RWPE2 (cell line): ENCODE measurements around the gene SIRPG.

Experiments used
- ATAC-seq: fragments of 200-7000 bp; cut with Tn5 transposase; 3 replicates; pipeline ENCODE4 v1.9.1; 2021; ENCODE audit warnings: low read depth
- DNase-seq: peaks from one replicate; pipeline ENCODE4 v3.0.0-alpha.2; 2020; ENCODE audit warnings: low spot score
- H3K27ac ChIP-seq: fragments of 450-650 bp; 2 replicates; pipeline ENCODE4 v1.5.1; 2017; ENCODE audit warnings: mild to moderate bottlenecking; ENCODE audit not compliant: poor library complexity, severe bottlenecking
- H3K27me3 ChIP-seq: fragments of 250-450 bp; sonication (Bioruptor Pico); 2 replicates; pipeline ENCODE4 v1.5.1; 2021; ENCODE audit warnings: mild to moderate bottlenecking, moderate library complexity; ENCODE audit not compliant: insufficient read depth, poor library complexity, severe bottlenecking
- H3K36me3 ChIP-seq: fragments of 250-450 bp; sonication (Bioruptor Pico); 2 replicates; pipeline ENCODE4 v1.5.1; 2020; ENCODE audit warnings: low read depth, mild to moderate bottlenecking, moderate library complexity
- H3K4me1 ChIP-seq: fragments of 250-450 bp; sonication (Bioruptor Pico); 2 replicates; pipeline ENCODE4 v1.5.1; 2021; ENCODE audit warnings: mild to moderate bottlenecking, moderate library complexity; ENCODE audit not compliant: insufficient read depth, poor library complexity, severe bottlenecking
- H3K4me3 ChIP-seq: fragments of 250-450 bp; sonication (Bioruptor Pico); 2 replicates; pipeline ENCODE4 v1.5.1; 2021; ENCODE audit warnings: mild to moderate bottlenecking, moderate library complexity; ENCODE audit not compliant: severe bottlenecking
- H3K9me3 ChIP-seq: fragments of 250-450 bp; sonication (Bioruptor Pico); 2 replicates; pipeline ENCODE4 v1.5.1; 2021; ENCODE audit warnings: mild to moderate bottlenecking, moderate library complexity; ENCODE audit not compliant: severe bottlenecking
- CTCF ChIP-seq: fragments of 450-650 bp; IDR thresholded peaks from one replicate; pipeline ENCODE4 v1.5.1; 2017; ENCODE audit warnings: mild to moderate bottlenecking, moderate library complexity; ENCODE audit not compliant: poor library complexity, severe bottlenecking

Gene SIRPG

GRCh38 chr20:1623501-1624205, 33.9 kb downstream of the SIRPG start:
- Histone ChIP-seq H3K4me3 (no peak overlapping the region), H3K9me3 (no peaks in the 10 kb centered on the region), H3K36me3 (no peaks in the 10 kb centered on the region), H3K27ac (no peak overlapping the region), H3K4me1 (no peaks in the 10 kb centered on the region), H3K27me3 (no peaks in the 10 kb centered on the region)
- no peak for DNase-seq
- no peak for TF ChIP-seq CTCF
- no peak for ATAC-seq

- TF ChIP-seq CTCF: no peak
- no peak overlapping the region for H3K27ac ChIP-seq
- H3K9me3 ChIP-seq: no peaks in the 10 kb centered on the region
- H3K27me3 ChIP-seq: no peaks in the 10 kb centered on the region
- no peaks in the 10 kb centered on the region for H3K4me1 ChIP-seq
- H3K4me3 ChIP-seq: no peak overlapping the region
- H3K36me3 ChIP-seq: no peaks in the 10 kb centered on the region
- no peak for DNase-seq
- ATAC-seq: no peak
These were observed 35.1 kb downstream of the SIRPG start for GRCh38 chr20:1622450-1622849.

- Histone ChIP-seq H3K27ac (no peak overlapping the region), H3K9me3 (no peaks in the 10 kb centered on the region), H3K36me3 (no peaks in the 10 kb centered on the region), H3K27me3 (no peaks in the 10 kb centered on the region), H3K4me3 (no peak overlapping the region), H3K4me1 (no peaks in the 10 kb centered on the region)
- no peak for ATAC-seq
- TF ChIP-seq CTCF: no peak
- no peak for DNase-seq
These were observed 36.3 kb downstream of the SIRPG start for GRCh38 chr20:1621316-1621715.

- no peak for ATAC-seq
- TF ChIP-seq CTCF: no peak
- no peak within 1 kb of the TSS for H3K4me3 ChIP-seq
These were observed 37.6 kb downstream of the SIRPG start, which contains the start of gene SIRPB1 for GRCh38 chr20:1619861-1620444. TSS of gene SIRPB1 (minus strand) at chr20:1620009. CDS start at chr20:1619944, 65 bp downstream.

More at GRCh38 chr20:1619861-1620444, 37.6 kb downstream of the SIRPG start, which contains the start of gene SIRPB1:
- H3K36me3 ChIP-seq: no peaks in the 10 kb centered on the region
- DNase-seq: no peak
- no peak within 1 kb of the TSS for H3K27ac ChIP-seq
- H3K4me1 ChIP-seq: no peaks in the 10 kb centered on the region
- H3K9me3 ChIP-seq: no peaks in the 10 kb centered on the region
- no peaks in the 10 kb centered on the region for H3K27me3 ChIP-seq
